Measurements from ENCODE around the gene HTR2A.

HTR2A gene

DNA sequence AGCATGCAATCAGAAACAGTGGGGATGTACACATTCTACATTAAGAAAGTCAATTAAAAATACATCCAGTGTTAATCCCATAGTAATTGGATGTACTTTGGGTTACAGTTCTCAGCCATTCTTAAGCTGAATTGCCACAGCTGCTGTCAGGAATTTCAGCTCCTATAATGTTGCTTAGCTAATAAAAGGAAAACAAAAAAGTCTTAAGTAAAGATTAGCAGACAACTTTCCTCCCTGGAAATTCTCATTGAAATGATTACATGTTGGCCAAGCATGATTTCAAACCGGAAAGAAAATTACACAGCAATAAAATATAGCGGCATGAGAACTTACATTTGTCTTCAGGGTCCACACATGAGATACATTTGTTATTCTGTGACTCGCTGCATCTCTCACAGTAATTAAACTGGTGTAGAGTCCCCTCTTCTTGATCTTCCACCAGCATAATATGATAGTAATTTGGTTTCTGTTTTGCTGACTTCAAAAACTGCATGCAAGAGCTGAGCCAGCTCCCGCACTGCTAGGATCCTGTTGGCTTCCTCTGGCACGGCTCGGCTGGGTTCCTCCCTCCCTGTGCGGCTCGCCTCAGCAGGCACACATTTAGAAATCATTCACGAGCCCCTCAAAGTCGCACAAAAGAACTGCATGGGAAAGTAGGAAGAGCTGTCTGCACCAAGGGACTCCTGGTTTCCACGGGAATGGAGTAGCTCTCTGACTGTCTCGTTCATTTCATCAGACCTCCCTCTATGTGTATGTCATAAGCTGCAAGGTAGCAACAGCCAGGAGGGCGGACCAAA, at the start of gene HTR2A:
Gene HTR2A, minus strand, starts transcription at position 713 of the 797 bp plus-strand sequence. CDS start 1,147 bp downstream, outside the sequence.
- intact Hi-C loops (cut with DNase I), result no loop called here
- DNase-seq, result peak in 9 of 10 donors; percentile 32 to 92 (median 67)

DNA sequence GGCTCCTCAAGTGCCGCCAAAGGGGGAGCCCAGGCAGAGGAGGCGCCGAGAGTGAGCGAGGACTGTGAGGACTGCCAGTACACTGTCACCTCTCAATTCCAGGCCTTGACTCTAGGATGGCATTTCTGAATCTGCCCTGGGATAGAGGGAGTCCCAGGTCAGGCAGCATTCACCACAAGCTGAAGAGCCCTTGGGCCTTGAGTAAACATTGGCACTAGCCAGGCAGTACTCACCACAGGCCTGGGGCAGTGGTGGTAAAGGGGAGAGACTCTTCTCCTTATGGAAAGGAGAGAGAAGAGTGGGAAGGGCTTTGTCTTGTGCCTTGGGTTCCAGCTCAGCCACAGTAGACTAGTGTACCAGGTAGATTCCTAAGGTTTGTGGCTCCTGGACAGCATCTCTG, 39.7 kb upstream of the HTR2A start:
- intact Hi-C loops (cut with DNase I), result no loop called here
- no peak for DNase-seq

GRCh38 chr13:46934749-46935148, 37.9 kb upstream of the HTR2A start:
- intact Hi-C loops (cut with DNase I), result no loop called here
- no peak for DNase-seq

- intact Hi-C loops (cut with DNase I), result no loop called here
- no peak for DNase-seq
These were observed 30.2 kb upstream of the HTR2A start for GRCh38 chr13:46926916-46927590.

DNA sequence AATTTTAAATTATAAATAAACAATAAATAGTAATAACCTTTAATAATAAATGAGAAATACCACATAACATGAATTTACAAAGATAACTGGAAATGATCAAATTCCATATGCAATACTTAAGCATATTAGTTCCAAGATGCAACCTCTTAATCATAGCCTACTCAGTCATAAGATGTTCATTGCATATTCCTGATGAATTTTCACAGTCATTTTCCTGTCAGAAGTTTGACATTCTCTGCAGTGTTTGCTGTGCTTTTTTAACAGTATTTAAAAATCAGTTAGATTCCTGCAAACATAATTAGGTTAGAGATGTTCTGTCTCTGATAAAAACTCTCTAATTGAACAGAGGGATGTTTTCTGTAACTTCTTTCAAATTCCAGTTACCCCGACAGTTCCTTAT, 28.6 kb upstream of the HTR2A start:
- intact Hi-C loops (cut with DNase I), result no loop called here

DNA sequence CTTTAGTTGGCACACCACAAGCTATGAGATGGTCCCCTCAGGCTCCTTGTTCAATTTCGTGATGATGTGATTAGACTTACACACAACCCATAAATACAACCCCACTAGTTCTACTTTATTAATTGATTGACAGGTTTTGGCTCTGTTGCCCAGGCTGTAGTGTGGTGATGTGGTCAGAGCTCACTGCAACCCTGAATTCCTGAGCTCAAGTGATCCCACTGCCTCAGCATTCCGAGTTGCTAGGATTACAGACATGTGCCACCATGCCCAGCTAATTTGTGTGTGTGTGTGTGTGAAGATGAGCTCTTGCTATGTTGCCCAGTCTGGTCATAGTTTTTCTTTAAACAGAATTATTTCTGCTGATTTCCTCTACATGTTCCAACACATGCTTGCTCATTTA, 17.5 kb upstream of the HTR2A start:
- DNase-seq, result no peak
- intact Hi-C loops (cut with DNase I), result no loop called here

More for the DNA sequence above, 28.6 kb upstream of the HTR2A start:
- no peak for DNase-seq

DNA sequence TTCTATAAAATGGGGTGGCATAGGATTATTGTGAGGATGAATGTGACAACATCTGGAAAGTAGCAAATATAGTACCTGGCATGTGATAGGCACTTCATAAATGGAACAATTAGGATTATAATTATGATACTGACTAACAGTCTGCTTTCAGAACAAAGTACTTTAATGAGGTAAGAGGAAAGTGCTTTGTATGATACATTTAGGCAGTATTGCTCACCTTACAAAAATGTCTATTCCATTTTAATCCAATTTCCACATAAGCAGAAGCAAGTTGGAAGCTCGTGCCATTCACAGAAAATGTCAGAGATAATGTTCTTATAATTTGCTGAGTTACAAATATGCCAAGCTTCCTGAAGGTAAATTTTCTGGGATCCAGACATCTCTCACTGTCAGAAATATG, 16.9 kb upstream of the HTR2A start:
- no peak for DNase-seq
- intact Hi-C loops (cut with DNase I), result no loop called here

DNA sequence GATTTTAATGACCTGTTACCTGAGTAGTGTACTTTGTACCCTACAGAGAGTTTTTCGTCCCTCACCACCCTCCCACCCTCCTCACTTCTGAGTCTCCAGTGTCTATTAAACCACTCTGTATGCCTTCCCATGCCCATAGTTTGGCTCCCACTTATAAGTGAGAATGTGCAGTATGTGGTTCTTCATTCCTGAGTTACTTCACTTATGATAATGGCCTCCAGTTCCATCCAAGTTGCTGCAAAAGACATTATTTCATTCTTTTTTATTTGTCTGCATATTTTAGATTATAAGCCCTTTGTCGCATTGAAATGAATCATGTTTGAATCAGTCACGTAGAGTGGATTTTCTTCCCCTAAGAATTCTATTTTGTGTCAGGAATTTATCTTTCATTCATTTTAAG, 12.2 kb upstream of the HTR2A start:
- intact Hi-C loops (cut with DNase I), result no loop called here
- DNase-seq, result no peak

DNA sequence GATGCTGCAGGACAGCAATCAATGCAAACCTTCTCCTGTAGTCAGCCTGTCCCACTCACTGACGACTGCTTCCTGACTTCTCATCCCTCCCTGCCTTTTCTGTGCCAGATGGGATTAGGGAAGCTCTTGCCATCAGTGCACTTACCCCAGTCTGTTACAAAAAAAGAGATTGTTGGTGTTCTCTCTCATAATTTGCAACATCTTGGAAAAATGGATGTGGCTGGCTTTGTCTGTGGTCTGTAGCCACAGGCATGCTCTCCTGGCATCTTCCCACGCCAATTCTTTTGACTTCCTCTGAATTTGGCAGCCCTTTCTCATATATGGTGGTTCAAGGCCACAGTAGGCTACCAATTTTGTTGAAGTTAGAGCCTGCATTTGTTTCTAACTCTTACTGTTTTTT, 11.6 kb upstream of the HTR2A start:
- no peak for DNase-seq
- intact Hi-C loops (cut with DNase I), result no loop called here

DNA sequence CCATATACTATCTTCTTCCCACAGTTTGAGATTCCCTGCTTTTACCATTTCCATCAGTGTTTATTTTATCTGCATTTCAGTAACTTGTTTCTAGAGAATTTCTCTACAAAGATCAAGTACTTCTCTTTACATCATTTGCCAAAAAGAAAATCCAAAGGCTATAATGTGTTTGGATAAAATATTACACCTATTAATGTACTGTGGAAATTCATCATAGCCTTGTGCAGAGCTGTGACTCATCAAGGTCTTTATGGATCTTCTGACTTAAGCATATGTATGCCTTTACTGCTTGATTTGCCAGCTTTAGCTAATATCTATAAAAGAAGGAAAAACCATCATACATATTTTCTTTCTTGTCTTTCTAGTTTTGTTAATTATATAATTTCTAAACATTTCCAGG, 9.6 kb upstream of the HTR2A start:
- intact Hi-C loops (cut with DNase I), result no loop called here

GRCh38 chr13:46905249-46905648, 8.4 kb upstream of the HTR2A start:
- no peak for DNase-seq
- intact Hi-C loops (cut with DNase I), result no loop called here

More for the DNA sequence above, 9.6 kb upstream of the HTR2A start:
- no peak for DNase-seq

DNA sequence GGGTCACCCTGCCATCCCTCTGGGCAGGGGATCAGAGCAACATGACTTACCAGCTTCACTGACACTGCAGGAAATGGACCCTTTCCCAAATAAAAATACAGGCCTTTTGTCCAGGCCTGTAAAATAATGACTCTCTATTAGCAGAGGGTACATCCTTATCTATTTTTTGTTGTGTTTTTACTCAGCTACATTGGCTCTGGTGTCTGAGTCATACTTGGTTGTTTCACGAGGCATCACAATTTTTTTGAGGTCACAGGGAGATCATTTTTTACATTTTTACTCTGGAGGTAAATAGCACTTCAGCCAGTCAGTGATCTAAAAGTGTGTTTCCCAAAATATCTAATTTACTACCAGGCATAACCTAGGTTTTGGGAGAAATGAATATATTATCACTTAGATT, 6.9 kb upstream of the HTR2A start:
- no peak for DNase-seq
- intact Hi-C loops (cut with DNase I), result no loop called here

DNA sequence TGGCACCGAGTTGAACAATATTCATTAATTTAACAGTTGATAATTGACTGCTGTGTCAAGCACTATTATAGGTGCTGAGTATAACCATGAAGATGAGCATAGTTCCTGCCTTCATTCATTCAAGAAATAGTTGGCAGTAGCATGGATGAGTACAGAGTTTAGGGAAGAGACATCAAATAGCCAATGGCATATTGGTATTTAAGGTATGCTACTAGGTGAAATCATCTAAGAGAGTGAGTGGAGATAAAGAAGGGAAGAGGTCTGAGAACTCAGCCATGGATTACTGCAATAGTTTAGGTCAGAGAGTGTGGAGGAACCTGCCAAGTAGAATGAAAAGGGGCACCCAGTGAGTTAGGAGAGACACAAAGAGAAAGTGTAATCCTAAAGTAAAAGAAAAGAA, 4.9 kb upstream of the HTR2A start:
- intact Hi-C loops (cut with DNase I), result no loop called here
- no peak for DNase-seq

DNA sequence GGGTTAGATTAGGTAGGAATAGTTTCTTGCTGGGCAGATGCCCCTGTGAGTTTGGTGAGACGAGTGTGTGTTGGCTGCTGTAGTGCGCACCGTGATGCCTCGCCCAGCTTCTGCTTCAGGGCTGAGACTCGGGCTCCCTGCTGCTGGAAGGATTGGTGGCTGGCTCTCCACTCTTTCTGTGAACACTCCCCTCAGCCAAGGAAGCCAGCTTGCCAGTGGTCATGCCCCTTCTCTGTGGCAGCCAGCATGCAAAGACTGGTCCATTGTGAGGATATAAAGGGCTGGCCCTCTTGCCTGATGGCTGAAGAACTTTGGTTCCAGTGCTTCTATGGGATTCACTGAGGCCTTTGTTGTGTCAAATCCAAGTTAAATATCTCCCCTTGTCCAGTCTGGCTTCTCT, 2.9 kb upstream of the HTR2A start:
- DNase-seq, result peak in 7 of 10 donors; percentile 20 to 83 (median 27)
- intact Hi-C loops (cut with DNase I), result no loop called here

- intact Hi-C loops (cut with DNase I), result no loop called here
- DNase-seq, result no peak
These were observed 1.5 kb downstream of the HTR2A start for GRCh38 chr13:46895381-46895780.

GRCh38 chr13:46894568-46894967, 2.3 kb downstream of the HTR2A start:
- DNase-seq, result no peak
- intact Hi-C loops (cut with DNase I), result no loop called here

- DNase-seq, result peak; percentile 50 to 96 (median 75)
- intact Hi-C loops (cut with DNase I), result no loop called here
These were observed 2.9 kb downstream of the HTR2A start for GRCh38 chr13:46893798-46894560.

DNA sequence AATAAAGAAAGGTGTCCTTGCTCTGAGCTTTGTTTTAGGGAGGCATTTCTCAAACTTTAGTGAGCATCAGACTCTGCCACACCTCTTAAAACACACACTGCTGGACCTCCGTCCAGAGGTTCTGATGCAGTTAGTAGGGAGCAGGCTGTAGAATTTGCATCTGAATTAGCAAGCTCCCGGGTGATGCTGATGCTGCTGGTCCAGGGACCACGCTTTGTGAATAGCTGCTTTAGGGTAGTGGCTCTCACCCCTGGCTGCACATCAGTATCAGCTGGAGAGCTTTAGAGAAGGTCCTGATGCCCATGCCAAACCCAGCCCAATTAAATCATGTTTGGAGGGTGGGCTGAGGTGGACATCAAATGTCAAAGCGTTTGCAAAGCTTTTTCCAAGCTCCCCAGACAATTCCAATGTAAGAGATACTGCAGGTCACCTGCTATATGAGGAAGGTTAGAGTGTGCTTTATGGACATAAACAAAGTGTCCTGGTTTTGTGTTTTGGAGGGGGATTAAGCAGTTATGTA, 3.6 kb downstream of the HTR2A start:
- DNase-seq, result peak in 2 of 10 donors; percentile 18 to 76
- intact Hi-C loops (cut with DNase I), result no loop called here

- intact Hi-C loops (cut with DNase I), result no loop called here
- no peak for DNase-seq
These were observed 11.8 kb downstream of the HTR2A start for GRCh38 chr13:46885018-46885417.

DNA sequence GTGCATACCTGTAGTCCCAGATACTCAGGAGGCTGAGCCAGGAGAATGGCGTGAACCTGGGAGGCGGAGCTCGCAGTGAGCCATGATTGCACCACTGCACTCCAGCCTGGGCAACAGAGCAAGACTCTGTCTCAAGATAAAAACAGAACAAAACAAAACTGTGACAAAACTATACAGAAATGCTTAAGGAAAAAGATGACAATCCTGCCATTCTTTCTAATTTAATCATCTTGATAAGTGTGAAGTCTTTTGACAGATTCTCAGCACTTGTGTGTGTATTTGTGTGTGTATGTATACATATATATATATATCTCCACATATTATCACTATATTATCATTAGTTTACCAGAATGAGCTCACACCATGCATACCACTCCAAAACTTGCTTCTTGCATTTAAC, 12.3 kb downstream of the HTR2A start:
- intact Hi-C loops (cut with DNase I), result no loop called here
- DNase-seq, result no peak

GRCh38 chr13:46881621-46882020, 15.2 kb downstream of the HTR2A start:
- DNase-seq, result no peak
- intact Hi-C loops (cut with DNase I), result no loop called here

Measured in posterior cingulate gyrus (tissue), 11 donors.